CD4-positive, CD25-positive, alpha-beta regulatory T cell (primary cell): ENCODE results near the gene CNOT4. TPM values are rescaled to one million over a fixed set of nuclear protein-coding genes. Genes with fewer than 3 reads are reported as not detected.

Experiments
- ATAC-seq, 2 donors: fragments of 150-1000 bp; cut with Tn5 transposase; one replicate each; pipeline ENCODE4 v1.10.0; 2021; ENCODE audit warnings: low read depth in 2 of 2, moderate number of reproducible peaks in 2 of 2, moderate library complexity in 1 of 2
- DNase-seq, 3 donors: peaks; one replicate each; pipeline versions ENCODE4 v3.0.0 to v3.0.0-alpha.2; 2012 to 2022; ENCODE audit warnings: mixed read lengths in 1 of 3
- H3K27ac ChIP-seq: one replicate; pipeline ENCODE4 v1.7.0; 2013; ENCODE audit warnings: mild to moderate bottlenecking, low read length; ENCODE audit not compliant: insufficient read depth, poor library complexity, severe bottlenecking
- H3K27me3 ChIP-seq: one replicate; pipeline ENCODE4 v1.7.0; 2013; ENCODE audit warnings: low read length; ENCODE audit not compliant: control insufficient read depth, insufficient read depth
- H3K36me3 ChIP-seq: one replicate; pipeline ENCODE4 v1.7.0; 2013; ENCODE audit warnings: mild to moderate bottlenecking, low read length, moderate library complexity; ENCODE audit not compliant: control insufficient read depth, insufficient read depth
- H3K4me1 ChIP-seq: 2 replicates; pipeline ENCODE4 v1.7.0; 2013; ENCODE audit warnings: mild to moderate bottlenecking, low read length; ENCODE audit not compliant: insufficient read depth, control insufficient read depth, poor library complexity, severe bottlenecking
- H3K4me3 ChIP-seq: one replicate; pipeline ENCODE4 v1.7.0; 2013; ENCODE audit warnings: low read depth, mild to moderate bottlenecking, low read length, moderate library complexity
- H3K9me3 ChIP-seq, 2 experiments: 1 replicate in 1 of 2; 2 replicates in 1 of 2; pipeline ENCODE4 v1.7.0; 2013; ENCODE audit warnings: low read length in 2 of 2, mild to moderate bottlenecking in 1 of 2, moderate library complexity in 1 of 2; ENCODE audit not compliant: control insufficient read depth in 2 of 2
- H3K27ac Mint-ChIP-seq, 3 donors: one replicate each; pipeline ENCODE4 v1.8.0; 2020 to 2022; ENCODE audit warnings: mild to moderate bottlenecking in 3 of 3, mixed read lengths in 3 of 3, moderate library complexity in 2 of 3
- H3K27me3 Mint-ChIP-seq: one replicate; pipeline ENCODE4 v1.8.0; 2022; ENCODE audit warnings: mild to moderate bottlenecking, mixed read lengths
- H3K36me3 Mint-ChIP-seq: one replicate; pipeline ENCODE4 v1.8.0; 2020; ENCODE audit warnings: mixed read lengths
- H3K4me1 Mint-ChIP-seq, 4 donors: one replicate each; pipeline ENCODE4 v1.8.0; 2020 to 2022; ENCODE audit warnings: mixed read lengths in 4 of 4, mild to moderate bottlenecking in 1 of 4
- H3K4me3 Mint-ChIP-seq, 4 donors: one replicate each; pipeline ENCODE4 v1.8.0; 2020 to 2022; ENCODE audit warnings: mild to moderate bottlenecking in 4 of 4, mixed read lengths in 4 of 4, moderate library complexity in 3 of 4
- H3K9me3 Mint-ChIP-seq, 7 donors: one replicate each; pipeline ENCODE4 v1.8.0; 2020 to 2022; ENCODE audit warnings: mixed read lengths in 7 of 7, mild to moderate bottlenecking in 3 of 7, moderate library complexity in 2 of 7
- polyA plus RNA-seq, 4 donors: library from polyadenylated mRNA; unstranded; fragments of 300-500 nt; fragmentation: Illumina TruSeq; gene quantifications; one replicate each; pipeline ENCODE4 v1.2.3, GENCODE V29; 2021
- total RNA-seq: library from RNA; stranded (reverse); gene quantifications from one replicate; pipeline ENCODE4 v1.2.3, GENCODE V29; 2022

Gene CNOT4
- total and polyA plus RNA-seq, 5 donors from 2014 or later: 12.0 to 43.4 (median 13.2) TPM

DNA sequence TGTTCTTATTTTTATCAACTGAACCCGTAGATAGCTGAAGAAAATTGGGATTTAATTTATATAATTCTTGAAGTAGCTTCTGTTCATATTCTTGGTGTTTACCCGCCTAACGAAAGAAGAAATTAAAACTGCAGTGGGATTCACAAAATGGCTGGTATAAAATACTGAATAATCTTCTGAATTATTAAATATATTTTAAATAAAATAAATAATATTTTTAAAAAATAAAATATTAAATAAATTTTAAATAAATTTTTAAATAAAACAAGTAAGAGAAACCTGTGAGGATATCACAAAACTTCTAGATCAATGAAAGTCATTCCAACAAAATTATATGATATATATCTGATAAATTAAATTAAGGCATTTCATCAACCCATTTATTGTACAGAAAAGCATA is 99.4 kb downstream of the CNOT4 start:
- Mint-ChIP-seq H3K27me3 (no peaks in the 10 kb centered on the region), H3K9me3 (no peaks in the 10 kb centered on the region), H3K27ac (no peak overlapping the region), H3K4me1 (peaks cover 12 to 23% (median 19%) of the 10 kb centered on the region in 4 donors), H3K4me3 (no peak overlapping the region), H3K36me3 (peaks cover 31% of the 10 kb centered on the region)
- Histone ChIP-seq H3K36me3 (peaks cover 27% of the 10 kb centered on the region), H3K27me3 (no peaks in the 10 kb centered on the region), H3K4me1 (no peaks in the 10 kb centered on the region), H3K9me3 (no peaks in the 10 kb centered on the region), H3K4me3 (no peak overlapping the region), H3K27ac (no peak overlapping the region)
- ATAC-seq (no peak), DNase-seq (no peak)

DNA sequence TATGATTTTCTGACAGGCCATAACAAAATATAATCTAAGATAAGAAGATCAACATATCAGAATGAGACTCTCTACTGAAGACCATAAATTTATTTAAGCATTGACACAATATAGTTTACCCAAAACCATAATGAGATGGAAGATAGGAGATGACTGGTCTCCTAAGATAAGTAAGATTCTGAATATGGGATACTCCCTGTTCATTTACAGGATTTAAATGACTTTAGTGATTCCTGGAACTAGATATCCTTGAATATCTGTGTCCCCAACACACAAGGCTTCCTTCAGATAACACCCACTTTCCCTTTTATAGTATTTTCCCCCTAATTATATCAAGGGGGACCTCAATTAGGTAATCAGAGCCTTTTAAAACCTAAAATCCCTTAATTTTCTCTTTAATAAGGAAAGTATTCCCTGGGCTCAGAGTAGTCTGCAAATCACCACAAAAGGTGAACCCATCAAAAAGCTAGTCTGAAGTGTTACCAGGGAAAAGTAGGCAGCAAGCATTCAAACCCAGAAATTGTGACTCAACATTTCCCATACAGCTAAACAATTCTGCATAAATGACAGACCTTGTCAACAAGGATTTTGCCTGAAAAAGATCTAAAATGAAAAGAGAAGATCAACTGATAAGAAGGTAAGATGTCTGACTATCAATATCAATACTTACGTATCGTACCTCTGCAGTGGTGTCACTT is 99.9 kb downstream of the CNOT4 start:
- Mint-ChIP-seq H3K4me3 (no peak overlapping the region), H3K27ac (no peak overlapping the region), H3K4me1 (peaks cover 11 to 23% (median 21%) of the 10 kb centered on the region in 4 donors), H3K9me3 (no peaks in the 10 kb centered on the region), H3K36me3 (peaks cover 31% of the 10 kb centered on the region), H3K27me3 (no peaks in the 10 kb centered on the region)
- DNase-seq (no peak), ATAC-seq (no peak)
- Histone ChIP-seq H3K27ac (no peak overlapping the region), H3K27me3 (no peaks in the 10 kb centered on the region), H3K4me3 (no peak overlapping the region), H3K9me3 (no peaks in the 10 kb centered on the region), H3K36me3 (peaks cover 27% of the 10 kb centered on the region), H3K4me1 (no peaks in the 10 kb centered on the region)

DNA sequence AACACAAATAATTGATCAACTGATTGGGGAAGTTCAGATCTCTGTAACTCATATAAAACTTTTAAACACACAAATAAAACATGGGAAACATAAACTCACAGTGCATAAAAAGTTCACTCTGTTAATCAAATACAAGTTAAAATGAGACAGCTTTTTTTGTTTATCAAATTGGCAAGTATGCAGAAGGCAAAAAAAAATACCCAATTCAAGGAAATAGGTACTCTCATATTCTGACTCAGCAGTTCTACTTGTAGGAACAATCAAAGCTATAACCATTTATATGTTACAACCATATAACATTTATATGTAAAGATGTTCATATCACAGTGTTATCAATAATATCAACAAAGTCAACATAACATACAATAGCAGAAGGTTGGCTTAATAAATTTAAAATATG is 102.0 kb downstream of the CNOT4 start:
- Mint-ChIP-seq H3K4me1 (peaks cover 11 to 15% (median 13%) of the 10 kb centered on the region in 4 donors), H3K36me3 (peaks cover 24% of the 10 kb centered on the region), H3K9me3 (no peaks in the 10 kb centered on the region), H3K4me3 (no peak overlapping the region), H3K27me3 (no peaks in the 10 kb centered on the region), H3K27ac (no peak overlapping the region)
- Histone ChIP-seq H3K27ac (no peak overlapping the region), H3K27me3 (no peaks in the 10 kb centered on the region), H3K9me3 (no peaks in the 10 kb centered on the region), H3K4me3 (no peak overlapping the region), H3K36me3 (peaks cover 19% of the 10 kb centered on the region), H3K4me1 (no peaks in the 10 kb centered on the region)
- no peak for ATAC-seq
- no peak for DNase-seq

DNA sequence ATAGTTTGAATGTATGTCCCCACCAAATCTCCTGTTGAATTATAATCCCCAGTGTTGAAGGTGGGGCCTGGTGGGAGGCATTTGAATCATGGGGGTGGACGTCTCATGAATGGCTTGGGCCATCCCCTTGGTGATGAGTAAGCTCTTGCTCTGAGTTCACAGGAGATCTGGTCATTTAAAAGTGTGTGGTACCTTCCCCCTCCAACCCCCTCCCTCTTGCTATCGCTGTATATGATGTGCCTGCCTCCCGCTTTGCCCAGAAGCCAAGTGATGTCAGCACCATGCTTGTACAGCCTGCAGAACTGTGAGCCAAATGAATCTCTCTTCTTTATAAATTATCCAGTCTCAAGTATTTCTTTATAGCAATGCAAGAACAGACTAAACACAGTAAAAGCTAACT is 103.0 kb downstream of the CNOT4 start:
- Mint-ChIP-seq H3K27ac (peak overlapping the region in 2 of 3 donors; percentile 11 to 58), H3K9me3 (no peaks in the 10 kb centered on the region), H3K4me3 (no peak overlapping the region), H3K36me3 (peaks cover 21% of the 10 kb centered on the region), H3K4me1 (peaks cover 11 to 15% (median 13%) of the 10 kb centered on the region in 4 donors), H3K27me3 (no peaks in the 10 kb centered on the region)
- H3K36me3 ChIP-seq: peaks cover 16% of the 10 kb centered on the region
- H3K4me1 ChIP-seq: no peaks in the 10 kb centered on the region
- H3K27ac ChIP-seq: no peak overlapping the region
- ATAC-seq (no peak), DNase-seq (no peak)
- H3K27me3 ChIP-seq: no peaks in the 10 kb centered on the region
- no peaks in the 10 kb centered on the region for H3K9me3 ChIP-seq
- no peak overlapping the region for H3K4me3 ChIP-seq

DNA sequence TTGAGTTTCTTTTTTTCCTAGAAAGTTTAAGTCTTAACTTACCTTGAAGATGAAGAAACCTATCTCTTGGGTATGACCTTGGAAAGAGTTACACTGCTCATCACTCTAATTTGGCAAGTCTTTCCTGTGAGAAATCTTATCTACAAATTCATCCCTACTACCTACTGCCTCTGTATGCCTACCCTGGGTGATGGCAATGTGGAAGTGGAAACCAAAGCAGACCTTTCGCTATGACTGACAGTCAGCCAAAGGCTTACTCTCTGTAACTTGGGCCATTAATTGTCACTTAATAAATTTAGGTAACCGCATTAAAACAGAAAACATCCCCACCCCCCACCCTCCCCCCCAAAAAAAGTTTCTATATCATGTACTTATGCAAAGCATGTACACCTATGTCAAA is 103.9 kb downstream of the CNOT4 start:
- Histone ChIP-seq H3K9me3 (no peaks in the 10 kb centered on the region), H3K27ac (no peak overlapping the region), H3K4me1 (no peaks in the 10 kb centered on the region), H3K4me3 (no peak overlapping the region), H3K27me3 (no peaks in the 10 kb centered on the region), H3K36me3 (peaks cover 16% of the 10 kb centered on the region)
- ATAC-seq: no peak
- no peak for DNase-seq
- H3K27me3 Mint-ChIP-seq: no peaks in the 10 kb centered on the region
- H3K4me1 Mint-ChIP-seq: peaks cover 8 to 15% (median 11%) of the 10 kb centered on the region in 4 donors
- H3K9me3 Mint-ChIP-seq: no peaks in the 10 kb centered on the region
- peaks cover 21% of the 10 kb centered on the region for H3K36me3 Mint-ChIP-seq
- H3K4me3 Mint-ChIP-seq: no peak overlapping the region
- H3K27ac Mint-ChIP-seq: no peak overlapping the region

DNA sequence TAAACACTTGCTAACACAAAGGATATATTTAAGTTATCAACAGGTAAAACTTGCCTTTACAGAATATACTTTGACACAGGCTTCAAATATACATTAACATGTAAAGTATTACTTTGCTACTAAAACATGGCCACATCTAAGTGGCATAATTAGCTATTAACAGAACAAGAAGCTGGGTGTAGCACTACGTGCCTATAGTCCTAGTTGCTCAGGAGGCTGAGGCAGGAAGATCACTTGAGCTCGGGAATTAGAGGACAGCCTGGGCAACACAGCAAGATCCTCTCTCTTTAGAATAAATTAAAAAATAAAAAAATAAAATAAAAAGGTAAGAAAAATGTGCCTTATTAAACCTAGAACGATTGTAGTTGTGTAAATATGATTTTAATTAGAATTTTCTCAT is 106.6 kb downstream of the CNOT4 start:
- no peak for DNase-seq
- H3K9me3 Mint-ChIP-seq: no peaks in the 10 kb centered on the region
- no peaks in the 10 kb centered on the region for H3K9me3 ChIP-seq
- H3K27ac ChIP-seq: no peak overlapping the region
- H3K36me3 Mint-ChIP-seq: peaks cover 14% of the 10 kb centered on the region
- peaks cover 7% of the 10 kb centered on the region for H3K36me3 ChIP-seq
- H3K27me3 Mint-ChIP-seq: no peaks in the 10 kb centered on the region
- H3K27me3 ChIP-seq: no peaks in the 10 kb centered on the region
- H3K4me3 ChIP-seq: no peak overlapping the region
- no peak overlapping the region for H3K27ac Mint-ChIP-seq
- no peak for ATAC-seq
- no peak overlapping the region for H3K4me3 Mint-ChIP-seq
- no peaks in the 10 kb centered on the region for H3K4me1 ChIP-seq
- H3K4me1 Mint-ChIP-seq: peaks cover 0 to 14% (median 2%) of the 10 kb centered on the region in 4 donors

DNA sequence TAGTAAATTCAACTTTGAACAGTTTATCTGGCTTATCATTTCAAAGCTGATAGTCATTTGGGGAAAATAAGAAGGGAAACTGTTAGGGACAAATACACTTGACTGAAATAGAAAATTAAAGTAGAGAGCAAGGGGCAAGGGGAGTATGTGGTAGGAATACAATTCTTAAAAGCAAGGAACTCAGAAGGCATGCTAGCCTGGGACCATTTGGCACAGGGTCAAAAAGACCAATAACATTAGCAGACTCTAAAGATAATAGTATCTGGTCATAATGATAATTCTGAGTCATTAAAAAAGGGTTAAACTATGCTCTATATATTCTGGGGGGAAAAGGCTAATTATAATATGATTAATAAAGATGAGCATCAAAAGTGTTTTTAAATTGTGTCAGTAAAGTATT is 112.2 kb downstream of the CNOT4 start:
- H3K27me3 ChIP-seq: no peaks in the 10 kb centered on the region
- no peak overlapping the region for H3K27ac Mint-ChIP-seq
- no peak for ATAC-seq
- no peak for DNase-seq
- no peaks in the 10 kb centered on the region for H3K4me1 ChIP-seq
- no peaks in the 10 kb centered on the region for H3K9me3 Mint-ChIP-seq
- H3K36me3 Mint-ChIP-seq: peaks cover 26% of the 10 kb centered on the region
- H3K4me3 ChIP-seq: no peak overlapping the region
- H3K27me3 Mint-ChIP-seq: no peaks in the 10 kb centered on the region
- no peak overlapping the region for H3K27ac ChIP-seq
- H3K4me3 Mint-ChIP-seq: no peak overlapping the region
- peaks cover 0 to 8% (median 4%) of the 10 kb centered on the region in 4 donors for H3K4me1 Mint-ChIP-seq
- H3K36me3 ChIP-seq: peaks cover 24% of the 10 kb centered on the region
- H3K9me3 ChIP-seq: no peaks in the 10 kb centered on the region

DNA sequence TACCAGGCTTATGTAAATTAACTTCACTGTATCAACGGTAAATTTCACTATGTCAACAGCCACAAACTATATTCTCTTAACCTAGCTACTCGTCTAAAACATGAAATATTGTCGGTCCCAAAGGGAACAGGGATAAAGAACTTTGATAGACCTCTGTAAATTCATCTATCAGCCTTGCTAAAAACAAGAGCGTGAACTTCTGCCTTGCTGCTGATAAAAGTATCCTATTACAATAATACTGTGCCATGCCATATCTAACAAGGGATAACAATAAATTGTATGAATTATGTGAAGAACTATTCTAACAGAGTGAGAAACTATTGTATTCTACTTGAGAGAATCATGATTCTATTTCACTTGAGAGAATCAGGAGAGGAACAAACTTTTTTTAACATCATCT is 117.2 kb downstream of the CNOT4 start:
- Mint-ChIP-seq H3K27ac (no peak overlapping the region), H3K27me3 (no peaks in the 10 kb centered on the region), H3K4me1 (peaks cover 4 to 21% (median 12%) of the 10 kb centered on the region in 4 donors), H3K36me3 (peaks cover 41% of the 10 kb centered on the region), H3K9me3 (no peaks in the 10 kb centered on the region), H3K4me3 (no peak overlapping the region)
- no peaks in the 10 kb centered on the region for H3K9me3 ChIP-seq
- DNase-seq (no peak), ATAC-seq (no peak)
- no peaks in the 10 kb centered on the region for H3K4me1 ChIP-seq
- H3K27ac ChIP-seq: no peak overlapping the region
- H3K27me3 ChIP-seq: no peaks in the 10 kb centered on the region
- H3K4me3 ChIP-seq: no peak overlapping the region
- peaks cover 42% of the 10 kb centered on the region for H3K36me3 ChIP-seq
